ENCODE results near the gene BTBD1.

GRCh38 chr15:83016906-83017305 lies 50.1 kb downstream of the BTBD1 start:
- TF ChIP-seq EZH2phosphoT487 (IDR thresholded peaks at IDR 0.05; ENCODE audit: borderline replicate concordance, low read depth) = no peak
- no peak for TF ChIP-seq POLR2AphosphoS5 (IDR thresholded peaks at IDR 0.05; ENCODE audit: low read depth, low read length)
- TF ChIP-seq MXI1 (IDR thresholded peaks at IDR 0.05; ENCODE audit: low read depth, low read length) = no peak
- TF ChIP-seq GABPA (IDR thresholded peaks at IDR 0.05; ENCODE audit: low read depth) = no peak
- TF ChIP-seq CTCF (IDR thresholded peaks at IDR 0.05) = no peak
- TF ChIP-seq RFX5 (IDR thresholded peaks at IDR 0.05; ENCODE audit: low read length) = no peak
- TF ChIP-seq, protein P1, sequence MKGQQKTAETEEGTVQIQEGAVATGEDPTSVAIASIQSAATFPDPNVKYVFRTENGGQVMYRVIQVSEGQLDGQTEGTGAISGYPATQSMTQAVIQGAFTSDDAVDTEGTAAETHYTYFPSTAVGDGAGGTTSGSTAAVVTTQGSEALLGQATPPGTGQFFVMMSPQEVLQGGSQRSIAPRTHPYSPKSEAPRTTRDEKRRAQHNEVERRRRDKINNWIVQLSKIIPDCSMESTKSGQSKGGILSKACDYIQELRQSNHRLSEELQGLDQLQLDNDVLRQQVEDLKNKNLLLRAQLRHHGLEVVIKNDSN (IDR thresholded peaks at IDR 0.05; ENCODE audit: borderline replicate concordance, low read depth) = no peak
- TF ChIP-seq FOXJ3 (CRISPR knock-in tag; IDR thresholded peaks at IDR 0.05) = no peak
- TF ChIP-seq USF2 (IDR thresholded peaks at IDR 0.05; ENCODE audit: borderline replicate concordance, low read depth, low read length) = no peak
